Spleen (tissue), 7 donors: ENCODE data around the gene UNC13B.

Experiments used
- CTCF ChIP-seq, 11 experiments: fragments of 200-600 bp in 7 of 11; fragments of 450-650 bp in 4 of 11; sonication (generic) in 4 of 11; IDR thresholded peaks in 8 of 11; conservative IDR thresholded peaks in 3 of 11; 1 replicate in 7 of 11; 2 replicates in 4 of 11; pipeline versions ENCODE4 v1.4.0 to v1.8.0; 2016 to 2021; ENCODE audit warnings: antibody characterized with exemption in 11 of 11, inconsistent platforms in 4 of 11, mild to moderate bottlenecking in 1 of 11
- POLR2A ChIP-seq, 3 donors: fragments of 450-650 bp; IDR thresholded peaks; one replicate each; pipeline ENCODE4 v1.5.1; 2017; ENCODE audit warnings: antibody characterized with exemption in 3 of 3, mild to moderate bottlenecking in 1 of 3
- POLR2AphosphoS5 ChIP-seq, 3 donors: sonication (generic); formaldehyde crosslinking; IDR thresholded peaks; one replicate each; pipeline ENCODE4 v1.5.1; 2017; ENCODE audit warnings: antibody characterized with exemption in 3 of 3
- donor health status: DM: no; HTN: no; CAD: no; lungs with moderate emphysema.
- donor health status: DM: no; HTN: no; CAD: no.
- donor health status: DM: no; HTN: no; CAD: no.

GRCh38 chr9:35195683-35196082 lies 33.9 kb downstream of the UNC13B start:
- TF ChIP-seq CTCF (IDR thresholded peaks at IDR 0.05 in 8 of 11, conservative IDR thresholded peaks at IDR 0.05 in 3 of 11) = no peak
- TF ChIP-seq POLR2A (IDR thresholded peaks at IDR 0.05) = no peak
- TF ChIP-seq POLR2AphosphoS5 (IDR thresholded peaks at IDR 0.05) = no peak
